ENCODE data around the gene UBE2L5.

The UBE2L5 gene

GRCh38 chr13:30429721-30430694 is 7.7 kb downstream of the UBE2L5 start:
- ChIA-PET CTCF (interaction anchor here (0.5 to 0.6 kb wide), 2 partner anchors 438 to 549 kb away, joined by 3 read pairs; no protein-coding TSS in a partner anchor), POLR2A (interaction anchor here (0.7 to 2.6 kb wide), 2 partner anchors 8 to 29 kb away, joined by 3 to 6 read pairs; partner anchors contain the start of gene UBE2L5)
- TF ChIP-seq INSM2 (tag by site-specific recombination; IDR thresholded peaks at IDR 0.05) = peak; percentile 87
- TF ChIP-seq, protein P1, sequence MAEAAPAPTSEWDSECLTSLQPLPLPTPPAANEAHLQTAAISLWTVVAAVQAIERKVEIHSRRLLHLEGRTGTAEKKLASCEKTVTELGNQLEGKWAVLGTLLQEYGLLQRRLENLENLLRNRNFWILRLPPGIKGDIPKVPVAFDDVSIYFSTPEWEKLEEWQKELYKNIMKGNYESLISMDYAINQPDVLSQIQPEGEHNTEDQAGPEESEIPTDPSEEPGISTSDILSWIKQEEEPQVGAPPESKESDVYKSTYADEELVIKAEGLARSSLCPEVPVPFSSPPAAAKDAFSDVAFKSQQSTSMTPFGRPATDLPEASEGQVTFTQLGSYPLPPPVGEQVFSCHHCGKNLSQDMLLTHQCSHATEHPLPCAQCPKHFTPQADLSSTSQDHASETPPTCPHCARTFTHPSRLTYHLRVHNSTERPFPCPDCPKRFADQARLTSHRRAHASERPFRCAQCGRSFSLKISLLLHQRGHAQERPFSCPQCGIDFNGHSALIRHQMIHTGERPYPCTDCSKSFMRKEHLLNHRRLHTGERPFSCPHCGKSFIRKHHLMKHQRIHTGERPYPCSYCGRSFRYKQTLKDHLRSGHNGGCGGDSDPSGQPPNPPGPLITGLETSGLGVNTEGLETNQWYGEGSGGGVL (tag by site-specific recombination; IDR thresholded peaks at IDR 0.05) = peak; percentile 70
- TF ChIP-seq ZNF501 (tag by site-specific recombination; IDR thresholded peaks at IDR 0.05) = no peak
- no peak for TF ChIP-seq ZNF2 (tag by site-specific recombination; IDR thresholded peaks at IDR 0.05)
- TF ChIP-seq SP7 (tag by site-specific recombination; IDR thresholded peaks at IDR 0.05) = 0 out of 2 replicates have a peak, but pooled peaks have one; percentile 20
- TF ChIP-seq ZNF354C (tag by site-specific recombination; IDR thresholded peaks at IDR 0.05; ENCODE audit: borderline replicate concordance, low read depth) = no peak
- TF ChIP-seq ZEB2 (tag by site-specific recombination; IDR thresholded peaks at IDR 0.05) = peak; percentile 37; the same call in 1 of the 2 replicates
- TF ChIP-seq ZNF362 (tag by site-specific recombination; IDR thresholded peaks at IDR 0.05) = 0 out of 2 replicates have a peak, but pooled peaks have one; percentile 59
- no peak for TF ChIP-seq ZNF707 (tag by site-specific recombination; IDR thresholded peaks at IDR 0.05)
- no peak for TF ChIP-seq BCL11B (tag by site-specific recombination; IDR thresholded peaks at IDR 0.05; ENCODE audit: low read depth)
- no peak for TF ChIP-seq HOXD13 (CRISPR knock-in tag; IDR thresholded peaks at IDR 0.05; ENCODE audit: borderline replicate concordance)
- TF ChIP-seq PRDM1 (tag by site-specific recombination; IDR thresholded peaks at IDR 0.05) = peak; percentile 67; the same call in 1 of the 2 replicates
- Histone ChIP-seq H3K27ac (ENCODE audit: extremely low read depth, low read depth, low read length) (no peak overlapping the region), H3K9me3 (ENCODE audit: control insufficient read depth, insufficient read depth, low read depth, low read length) (no peaks in the 10 kb centered on the region), H3K36me3 (ENCODE audit: control insufficient read depth in 2 of 2, insufficient read depth in 1 of 2, low read length in 2 of 2) (no peaks in the 10 kb centered on the region), H3K4me1 (ENCODE audit: control insufficient read depth, insufficient read depth, low read length) (0 out of 2 replicates have a peak, but pooled peaks cover 2% of the 10 kb centered on the region), H3K4me3 (ENCODE audit: low read depth, low read length) (no peak overlapping the region)

DNA sequence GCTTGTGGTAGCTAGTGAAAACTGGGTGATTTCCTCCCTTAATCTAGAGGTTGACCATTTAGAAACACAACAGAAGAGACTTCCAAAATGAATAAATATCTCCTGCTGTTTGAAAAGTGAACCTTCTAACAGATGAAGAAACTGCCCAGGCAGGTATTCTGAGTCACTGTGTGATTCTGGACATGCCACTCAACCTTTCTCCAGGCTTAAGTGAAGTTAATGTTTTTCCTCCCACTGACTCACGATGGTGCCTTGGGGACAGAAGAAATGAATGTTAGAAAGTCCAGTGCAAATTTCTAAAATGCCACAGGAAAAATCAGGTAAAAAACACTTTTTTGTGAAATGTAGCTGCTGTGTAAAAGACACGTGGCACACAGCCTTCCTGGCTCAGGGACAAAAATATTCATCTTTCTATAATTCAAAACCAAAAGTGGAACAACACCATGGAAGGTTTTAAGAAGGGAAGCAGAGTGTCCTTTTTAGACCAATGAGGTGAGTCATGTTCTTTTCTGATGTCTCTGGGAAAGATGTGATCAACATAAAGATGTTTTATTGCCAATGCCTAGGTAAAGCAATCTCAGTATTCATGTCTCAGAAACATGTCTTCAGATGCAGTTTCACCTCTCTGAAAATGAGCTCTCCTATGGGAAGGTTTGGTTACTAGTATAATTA is 9.1 kb downstream of the UBE2L5 start:
- Histone ChIP-seq H3K27ac (ENCODE audit: extremely low read depth, low read depth, low read length) (no peak overlapping the region), H3K9me3 (ENCODE audit: control insufficient read depth, insufficient read depth, low read depth, low read length) (no peaks in the 10 kb centered on the region), H3K4me1 (ENCODE audit: control insufficient read depth, insufficient read depth, low read length) (0 out of 2 replicates have a peak, but pooled peaks cover 2% of the 10 kb centered on the region), H3K4me3 (ENCODE audit: low read depth, low read length) (no peak overlapping the region), H3K36me3 (ENCODE audit: control insufficient read depth in 2 of 2, insufficient read depth in 1 of 2, low read length in 2 of 2) (no peaks in the 10 kb centered on the region)
- no peak for TF ChIP-seq ZFP37 (tag by site-specific recombination; IDR thresholded peaks at IDR 0.05)
- TF ChIP-seq ZNF658 (tag by site-specific recombination; IDR thresholded peaks at IDR 0.05) = no peak
- TF ChIP-seq, protein P2, sequence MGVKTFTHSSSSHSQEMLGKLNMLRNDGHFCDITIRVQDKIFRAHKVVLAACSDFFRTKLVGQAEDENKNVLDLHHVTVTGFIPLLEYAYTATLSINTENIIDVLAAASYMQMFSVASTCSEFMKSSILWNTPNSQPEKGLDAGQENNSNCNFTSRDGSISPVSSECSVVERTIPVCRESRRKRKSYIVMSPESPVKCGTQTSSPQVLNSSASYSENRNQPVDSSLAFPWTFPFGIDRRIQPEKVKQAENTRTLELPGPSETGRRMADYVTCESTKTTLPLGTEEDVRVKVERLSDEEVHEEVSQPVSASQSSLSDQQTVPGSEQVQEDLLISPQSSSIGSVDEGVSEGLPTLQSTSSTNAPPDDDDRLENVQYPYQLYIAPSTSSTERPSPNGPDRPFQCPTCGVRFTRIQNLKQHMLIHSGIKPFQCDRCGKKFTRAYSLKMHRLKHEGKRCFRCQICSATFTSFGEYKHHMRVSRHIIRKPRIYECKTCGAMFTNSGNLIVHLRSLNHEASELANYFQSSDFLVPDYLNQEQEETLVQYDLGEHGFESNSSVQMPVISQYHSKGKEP (tag by site-specific recombination; IDR thresholded peaks at IDR 0.05) = no peak
- TF ChIP-seq ZNF335 (tag by site-specific recombination; conservative IDR thresholded peaks at IDR 0.05) = no peak
- peak; percentile 46 for TF ChIP-seq PRDM1 (tag by site-specific recombination; IDR thresholded peaks at IDR 0.05)
- TF ChIP-seq RBAK (tag by site-specific recombination; IDR thresholded peaks at IDR 0.05) = no peak
- CTCF ChIA-PET = interaction anchor here (0.6 to 0.8 kb wide), 2 partner anchors 15 to 298 kb away, joined by 3 to 4 read pairs; no protein-coding TSS in a partner anchor
- POLR2A ChIA-PET = interaction anchor here (2.6 kb wide), 1 partner anchor 10 kb away, joined by 6 read pairs; the partner anchor contains the start of gene UBE2L5
